Loucy (cell line): ENCODE measurements around the gene LCP1.

Experiments used
- H2AFZ ChIP-seq: fragments of 200-600 bp; sonication (generic); 2 replicates; pipeline ENCODE4 v1.6.0; 2016; ENCODE audit warnings: antibody characterized with exemption, mild to moderate bottlenecking, low read length, moderate library complexity
- H3F3A ChIP-seq: fragments of 200-600 bp; 2 replicates; pipeline ENCODE4 v1.6.0; 2016; ENCODE audit warnings: antibody characterized with exemption, low read depth, mild to moderate bottlenecking
- H3K27me3 ChIP-seq: fragments of 200-600 bp; sonication (generic); 2 replicates; pipeline ENCODE4 v1.6.1; 2014; ENCODE audit warnings: low read length, mild to moderate bottlenecking; ENCODE audit not compliant: insufficient read depth, poor library complexity, severe bottlenecking
- H3K36me3 ChIP-seq: fragments of 200-600 bp; sonication (generic); 2 replicates; pipeline ENCODE4 v1.6.1; 2016; ENCODE audit warnings: low read length; ENCODE audit not compliant: insufficient read depth
- H3K4me1 ChIP-seq: fragments of 200-600 bp; sonication (generic); 2 replicates; pipeline ENCODE4 v1.5.1; 2014; ENCODE audit warnings: low read length, mild to moderate bottlenecking; ENCODE audit not compliant: insufficient read depth, poor library complexity, severe bottlenecking
- H3K4me2 ChIP-seq: fragments of 200-600 bp; sonication (generic); 2 replicates; pipeline ENCODE4 v1.6.0; 2014; ENCODE audit warnings: antibody characterized with exemption, low read length, low read depth, mild to moderate bottlenecking; ENCODE audit not compliant: poor library complexity, severe bottlenecking
- H3K4me3 ChIP-seq: fragments of 200-600 bp; sonication (generic); 2 replicates; pipeline ENCODE4 v1.5.1; 2014; ENCODE audit warnings: low read length, mild to moderate bottlenecking, mixed read lengths; ENCODE audit not compliant: poor library complexity, severe bottlenecking
- H3K79me2 ChIP-seq: fragments of 200-600 bp; sonication (generic); 2 replicates; pipeline ENCODE4 v1.6.1; 2014; ENCODE audit warnings: low read length; ENCODE audit not compliant: insufficient read depth
- H3K9ac ChIP-seq: fragments of 200-600 bp; sonication (generic); 2 replicates; pipeline ENCODE4 v1.6.0; 2014; ENCODE audit warnings: mild to moderate bottlenecking, low read depth, low read length, moderate library complexity; ENCODE audit not compliant: poor library complexity, severe bottlenecking
- H3K9me2 ChIP-seq: fragments of 200-600 bp; sonication (generic); replicated peaks from 2 replicates; pipeline ENCODE4 v1.6.1; 2016; ENCODE audit warnings: low read depth, low read length, mixed read lengths
- H3K9me3 ChIP-seq: fragments of 200-600 bp; sonication (generic); 2 replicates; pipeline ENCODE4 v1.6.1; 2014; ENCODE audit warnings: mild to moderate bottlenecking, antibody characterized with exemption, low read length, low read depth; ENCODE audit not compliant: insufficient read depth
- H4K20me1 ChIP-seq: fragments of 200-600 bp; sonication (generic); 2 replicates; pipeline ENCODE4 v1.6.0; 2014; ENCODE audit warnings: antibody characterized with exemption, low read length, mild to moderate bottlenecking; ENCODE audit not compliant: insufficient read depth, poor library complexity, severe bottlenecking
- EZH2phosphoT487 ChIP-seq: fragments of 200-600 bp; IDR thresholded peaks from 2 replicates; pipeline ENCODE4 v1.6.1; 2018; ENCODE audit warnings: antibody characterized with exemption, mild to moderate bottlenecking, moderate library complexity, borderline replicate concordance
- TF ChIP-seq, protein P1 (sequence below): fragments of 200-600 bp; sonication (generic); conservative IDR thresholded peaks from 2 replicates; pipeline ENCODE4 v1.5.1; 2014; ENCODE audit warnings: mild to moderate bottlenecking, antibody characterized with exemption, low read length

LCP1 gene

DNA sequence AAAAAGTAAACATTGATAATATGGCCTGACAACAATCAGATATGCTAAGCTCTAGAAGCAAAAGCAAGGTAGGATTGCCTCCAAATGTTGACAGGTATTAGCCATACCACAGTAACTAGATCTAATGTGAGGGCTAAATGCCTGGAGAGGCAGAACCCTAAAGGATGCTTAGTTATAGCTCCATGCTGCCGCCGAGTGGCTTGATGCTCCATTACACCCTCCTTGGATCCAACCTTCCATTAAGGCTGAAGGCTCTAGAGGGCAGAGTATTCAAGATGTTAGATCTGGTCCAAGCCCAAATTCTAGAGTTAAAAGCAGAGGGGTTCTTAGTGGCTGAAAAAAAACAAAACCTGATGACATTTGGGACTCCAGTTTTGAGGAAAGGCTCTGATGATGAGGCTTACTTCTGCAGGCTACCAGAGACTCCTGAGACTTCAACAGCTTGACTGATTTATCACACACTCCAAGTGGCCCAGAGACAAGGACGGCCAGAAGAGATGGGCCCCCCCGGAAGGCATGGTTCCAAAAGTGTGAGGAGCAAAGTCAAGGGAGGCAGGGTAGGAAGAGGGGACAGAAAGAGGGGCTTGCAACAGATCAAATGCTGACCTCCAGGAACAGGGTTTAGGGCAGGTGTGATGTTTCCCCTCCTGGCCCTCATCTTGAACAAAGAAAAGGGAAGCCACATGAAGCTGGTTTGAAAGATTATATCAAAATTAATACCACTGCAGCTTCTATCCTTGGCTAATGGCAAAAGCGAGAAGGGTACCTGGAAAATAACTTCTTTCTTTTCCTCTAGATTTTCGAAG, 55.2 kb downstream of the LCP1 start:
- Histone ChIP-seq H3K4me1 (peaks cover 58% of the 10 kb centered on the region), H3K9ac (peak overlapping the region; percentile 94)
- TF ChIP-seq EZH2phosphoT487 = no peak
- TF ChIP-seq, protein P1, sequence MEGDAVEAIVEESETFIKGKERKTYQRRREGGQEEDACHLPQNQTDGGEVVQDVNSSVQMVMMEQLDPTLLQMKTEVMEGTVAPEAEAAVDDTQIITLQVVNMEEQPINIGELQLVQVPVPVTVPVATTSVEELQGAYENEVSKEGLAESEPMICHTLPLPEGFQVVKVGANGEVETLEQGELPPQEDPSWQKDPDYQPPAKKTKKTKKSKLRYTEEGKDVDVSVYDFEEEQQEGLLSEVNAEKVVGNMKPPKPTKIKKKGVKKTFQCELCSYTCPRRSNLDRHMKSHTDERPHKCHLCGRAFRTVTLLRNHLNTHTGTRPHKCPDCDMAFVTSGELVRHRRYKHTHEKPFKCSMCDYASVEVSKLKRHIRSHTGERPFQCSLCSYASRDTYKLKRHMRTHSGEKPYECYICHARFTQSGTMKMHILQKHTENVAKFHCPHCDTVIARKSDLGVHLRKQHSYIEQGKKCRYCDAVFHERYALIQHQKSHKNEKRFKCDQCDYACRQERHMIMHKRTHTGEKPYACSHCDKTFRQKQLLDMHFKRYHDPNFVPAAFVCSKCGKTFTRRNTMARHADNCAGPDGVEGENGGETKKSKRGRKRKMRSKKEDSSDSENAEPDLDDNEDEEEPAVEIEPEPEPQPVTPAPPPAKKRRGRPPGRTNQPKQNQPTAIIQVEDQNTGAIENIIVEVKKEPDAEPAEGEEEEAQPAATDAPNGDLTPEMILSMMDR = peak; percentile 99

DNA sequence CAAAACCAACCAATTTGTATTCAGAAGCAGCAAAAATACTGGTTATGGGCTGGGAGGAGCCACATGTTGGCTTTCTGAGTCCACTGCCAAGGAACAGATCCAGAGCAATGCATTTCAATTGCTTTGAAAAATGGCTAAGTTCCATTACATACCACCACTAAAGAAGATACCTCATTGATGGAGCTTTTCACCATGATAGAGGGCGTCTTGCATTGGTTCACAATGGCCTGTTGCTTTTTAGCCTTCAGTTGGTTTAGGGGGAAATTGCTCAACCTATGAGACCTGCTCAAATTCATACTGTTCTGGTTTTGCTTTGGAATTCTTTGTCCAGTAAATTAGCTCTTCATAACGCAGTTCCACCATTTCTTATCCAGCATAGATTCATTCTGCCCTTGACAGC, 55.9 kb downstream of the LCP1 start:
- peak overlapping the region; percentile 62 for H3K4me3 ChIP-seq
- H3K9me2 ChIP-seq = no peaks in the 10 kb centered on the region
- H3K79me2 ChIP-seq = 0 out of 2 replicates have a peak, but pooled peaks cover 4% of the 10 kb centered on the region
- no peaks in the 10 kb centered on the region for H3K9me3 ChIP-seq
- H4K20me1 ChIP-seq = no peaks in the 10 kb centered on the region
- H2AFZ ChIP-seq = no peak overlapping the region
- H3K36me3 ChIP-seq = peaks cover 43% of the 10 kb centered on the region
- TF ChIP-seq EZH2phosphoT487 = no peak
- TF ChIP-seq, protein P1 = no peak
- H3K9ac ChIP-seq = peak overlapping the region; percentile 94
- peak overlapping the region; percentile 83 for H3K4me2 ChIP-seq
- no peaks in the 10 kb centered on the region for H3K27me3 ChIP-seq
- H3F3A ChIP-seq = peaks cover 21% of the 10 kb centered on the region
- H3K4me1 ChIP-seq = peaks cover 65% of the 10 kb centered on the region

More for the DNA sequence above, 55.2 kb downstream of the LCP1 start:
- Histone ChIP-seq H3K27me3 (no peaks in the 10 kb centered on the region), H3K4me2 (peak overlapping the region; percentile 83), H3K79me2 (0 out of 2 replicates have a peak, but pooled peaks cover 4% of the 10 kb centered on the region), H4K20me1 (no peaks in the 10 kb centered on the region), H3K4me3 (peak overlapping the region; percentile 62), H2AFZ (no peak overlapping the region), H3F3A (peaks cover 21% of the 10 kb centered on the region), H3K36me3 (peaks cover 50% of the 10 kb centered on the region), H3K9me3 (no peaks in the 10 kb centered on the region), H3K9me2 (no peaks in the 10 kb centered on the region)

DNA sequence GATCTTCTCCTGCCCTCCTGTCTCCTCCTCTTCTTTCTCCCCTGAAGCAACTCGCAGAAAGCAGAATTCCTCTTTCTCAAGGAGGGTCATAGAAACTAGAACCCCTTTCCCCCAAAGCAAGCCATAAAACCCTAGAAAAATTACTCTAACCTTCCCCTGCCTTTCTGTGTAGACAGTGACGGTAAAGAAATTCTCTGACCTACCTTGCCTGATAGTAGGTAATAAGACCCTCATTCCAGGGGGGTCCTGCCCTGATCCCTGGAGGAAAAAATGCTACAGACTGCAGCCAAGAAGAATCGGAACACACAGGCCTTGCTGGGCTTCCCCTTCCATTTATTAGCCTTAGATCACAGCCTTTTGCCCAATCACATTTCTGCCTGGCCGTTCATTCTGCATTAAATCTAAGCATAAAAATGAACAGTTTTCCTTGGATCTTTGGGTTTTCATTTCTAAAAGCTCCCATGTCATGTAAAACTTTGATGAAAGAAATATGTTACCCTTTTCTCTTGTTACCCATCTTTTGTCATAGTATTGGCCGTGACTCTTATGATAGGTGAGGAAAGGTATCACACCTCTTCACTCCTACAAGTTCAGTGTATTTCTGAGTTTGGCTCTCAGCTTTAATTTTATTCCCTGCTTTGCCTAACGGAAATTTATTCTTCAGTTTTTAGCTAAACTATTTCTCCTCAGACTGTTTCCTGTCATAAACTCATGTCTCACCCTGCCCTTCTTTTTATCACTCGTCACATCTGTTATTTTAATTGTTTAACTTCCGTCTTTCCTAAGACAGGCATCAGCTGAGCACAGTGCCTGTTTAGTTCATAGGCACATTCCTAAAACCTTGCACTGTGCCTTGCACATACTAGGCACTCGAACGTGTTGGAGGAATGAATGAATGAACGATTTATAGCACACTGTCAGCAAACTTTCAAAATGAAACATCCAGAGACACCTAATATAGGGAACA, 56.7 kb downstream of the LCP1 start:
- peaks cover 73% of the 10 kb centered on the region for H3K4me1 ChIP-seq
- H2AFZ ChIP-seq = no peak overlapping the region
- TF ChIP-seq, protein P1 = no peak
- no peak for TF ChIP-seq EZH2phosphoT487
- H4K20me1 ChIP-seq = no peaks in the 10 kb centered on the region
- 0 out of 2 replicates have a peak, but pooled peaks cover 4% of the 10 kb centered on the region for H3K79me2 ChIP-seq
- H3K27me3 ChIP-seq = no peaks in the 10 kb centered on the region
- no peaks in the 10 kb centered on the region for H3K9me3 ChIP-seq
- H3F3A ChIP-seq = peaks cover 21% of the 10 kb centered on the region
- H3K9me2 ChIP-seq = no peaks in the 10 kb centered on the region
- H3K9ac ChIP-seq = peak overlapping the region; percentile 94
- H3K36me3 ChIP-seq = peaks cover 35% of the 10 kb centered on the region
- peak overlapping the region; percentile 68 for H3K4me3 ChIP-seq
- H3K4me2 ChIP-seq = peak overlapping the region; percentile 83
